ENCODE data around the gene GRAP.

Gene GRAP

GRCh38 chr17:18981335-18981641 lies 65.5 kb downstream of the GRAP start:
- no peak for DNase-seq

GRCh38 chr17:18980682-18981334 lies 65.9 kb downstream of the GRAP start:
- peak; percentile 74 for DNase-seq

GRCh38 chr17:18978655-18979054 lies 68.1 kb downstream of the GRAP start:
- no peak for DNase-seq

- no peak for DNase-seq
Measured at GRCh38 chr17:18978050-18978449, 68.7 kb downstream of the GRAP start.

- DNase-seq, result no peak
Measured at GRCh38 chr17:18977646-18978045, 69.1 kb downstream of the GRAP start.

- DNase-seq, result no peak
Measured at GRCh38 chr17:18977021-18977420, 69.7 kb downstream of the GRAP start.

GRCh38 chr17:18976201-18976600 lies 70.6 kb downstream of the GRAP start:
- DNase-seq, result no peak

- no peak for DNase-seq
Measured at GRCh38 chr17:18975597-18975996, 71.2 kb downstream of the GRAP start.

GRCh38 chr17:18974407-18975149 lies 72.2 kb downstream of the GRAP start:
- no peak for DNase-seq

- no peak for DNase-seq
Measured at GRCh38 chr17:18971801-18972200, 75.0 kb downstream of the GRAP start.
